HEK293 (cell line): ENCODE results near the gene FCMR.

ENCODE experiments used
- CTCF ChIA-PET: fragments of 350-600 bp; formaldehyde crosslinking; extraction: SDS; loops from one replicate; lab custom pipeline; 2021; ENCODE audit warnings: antibody characterized with exemption; lab: Yijun Ruan, JAX
- POLR2A ChIA-PET: fragments of 300-600 bp; formaldehyde crosslinking; extraction: SDS; loops from one replicate; lab custom pipeline; 2020; ENCODE audit warnings: antibody characterized with exemption, inconsistent platforms; lab: Yijun Ruan, JAX
- H3K27ac ChIP-seq: fragments of 200-500 bp; sonication (Bioruptor generic); 2 replicates; pipeline ENCODE4 v1.5.1; 2014; ENCODE audit warnings: low read depth, low read length, control low read depth, inconsistent platforms; ENCODE audit errors: extremely low read depth
- H3K36me3 ChIP-seq, 2 experiments: fragments of 200-500 bp in 1 of 2; sonication (Bioruptor generic) in 1 of 2; 1 replicate in 1 of 2; 2 replicates in 1 of 2; pipeline ENCODE4 v1.5.1; 2014 to 2017; ENCODE audit warnings: inconsistent platforms in 2 of 2, low read length in 2 of 2; ENCODE audit not compliant: control insufficient read depth in 2 of 2, insufficient read depth in 1 of 2
- H3K4me1 ChIP-seq: fragments of 200-500 bp; sonication (Bioruptor generic); 2 replicates; pipeline ENCODE4 v1.5.1; 2014; ENCODE audit warnings: mild to moderate bottlenecking, low read length, inconsistent platforms; ENCODE audit not compliant: control insufficient read depth, insufficient read depth
- H3K4me3 ChIP-seq: 2 replicates; pipeline ENCODE4 v1.5.1; 2011; ENCODE audit warnings: low read depth, mild to moderate bottlenecking, control low read depth, low read length, moderate library complexity
- H3K9me3 ChIP-seq: fragments of 200-500 bp; sonication (Bioruptor generic); 2 replicates; pipeline ENCODE4 v1.5.1; 2014; ENCODE audit warnings: low read depth, low read length, inconsistent platforms; ENCODE audit not compliant: control insufficient read depth, insufficient read depth
- GFI1B ChIP-seq: fragments of 450-650 bp; formaldehyde crosslinking; IDR thresholded peaks from 2 replicates; pipeline ENCODE4 v1.5.1; 2016; ENCODE audit warnings: missing biosample characterization, missing genetic modification characterization
- GLI4 ChIP-seq: fragments of 450-650 bp; formaldehyde crosslinking; IDR thresholded peaks from 2 replicates; pipeline ENCODE4 v1.5.1; 2016; ENCODE audit warnings: missing biosample characterization, missing genetic modification characterization
- INSM2 ChIP-seq: fragments of 450-650 bp; formaldehyde crosslinking; IDR thresholded peaks from 2 replicates; pipeline ENCODE4 v1.5.1; 2016; ENCODE audit warnings: missing biosample characterization, missing genetic modification characterization
- KLF1 ChIP-seq: fragments of 450-650 bp; formaldehyde crosslinking; IDR thresholded peaks from 2 replicates; pipeline ENCODE4 v1.5.1; 2016; ENCODE audit warnings: missing biosample characterization, missing genetic modification characterization
- MEIS1 ChIP-seq: sonication (generic); formaldehyde crosslinking; IDR thresholded peaks from 2 replicates; pipeline ENCODE4 v1.8.1; 2022; ENCODE audit warnings: missing genetic modification reagents, mild to moderate bottlenecking, borderline replicate concordance
- OSR2 ChIP-seq: fragments of 450-650 bp; formaldehyde crosslinking; IDR thresholded peaks from 2 replicates; pipeline ENCODE4 v1.5.1; 2016; ENCODE audit warnings: missing biosample characterization, missing genetic modification characterization
- OVOL3 ChIP-seq: fragments of 450-650 bp; formaldehyde crosslinking; IDR thresholded peaks from 2 replicates; pipeline ENCODE4 v1.5.1; 2016; ENCODE audit warnings: missing biosample characterization, missing genetic modification characterization
- PRDM4 ChIP-seq: fragments of 450-650 bp; formaldehyde crosslinking; IDR thresholded peaks from 2 replicates; pipeline ENCODE4 v1.5.1; 2017; ENCODE audit warnings: missing biosample characterization, missing genetic modification characterization
- RBAK ChIP-seq: fragments of 450-650 bp; formaldehyde crosslinking; IDR thresholded peaks from 2 replicates; pipeline ENCODE4 v1.5.1; 2016; ENCODE audit warnings: missing biosample characterization, missing genetic modification characterization
- SCRT2 ChIP-seq: fragments of 450-650 bp; formaldehyde crosslinking; IDR thresholded peaks from 2 replicates; pipeline ENCODE4 v1.5.1; 2016; ENCODE audit warnings: missing biosample characterization, missing genetic modification characterization
- WT1 ChIP-seq: fragments of 450-650 bp; formaldehyde crosslinking; IDR thresholded peaks from 2 replicates; pipeline ENCODE4 v1.5.1; 2016; ENCODE audit warnings: missing biosample characterization, missing genetic modification characterization
- ZBTB44 ChIP-seq: fragments of 450-650 bp; IDR thresholded peaks from 2 replicates; pipeline ENCODE4 v1.5.1; 2018; ENCODE audit warnings: missing biosample characterization, mild to moderate bottlenecking, missing genetic modification characterization
- ZBTB7A ChIP-seq: fragments of 450-650 bp; formaldehyde crosslinking; IDR thresholded peaks from 2 replicates; pipeline ENCODE4 v1.5.1; 2016; ENCODE audit warnings: low read depth, missing biosample characterization, missing genetic modification characterization
- ZFHX2 ChIP-seq: fragments of 450-650 bp; formaldehyde crosslinking; conservative IDR thresholded peaks from 2 replicates; pipeline ENCODE4 v1.5.1; 2016; ENCODE audit warnings: missing biosample characterization, missing genetic modification characterization
- ZNF148 ChIP-seq: fragments of 450-650 bp; formaldehyde crosslinking; IDR thresholded peaks from 2 replicates; pipeline ENCODE4 v1.5.0; 2017; ENCODE audit warnings: missing biosample characterization, missing genetic modification characterization, borderline replicate concordance
- ZNF157 ChIP-seq: fragments of 450-650 bp; formaldehyde crosslinking; IDR thresholded peaks from 2 replicates; pipeline ENCODE4 v1.5.1; 2016; ENCODE audit warnings: missing biosample characterization, missing genetic modification characterization
- ZNF184 ChIP-seq: fragments of 450-650 bp; IDR thresholded peaks from 2 replicates; pipeline ENCODE4 v1.5.1; 2018; ENCODE audit warnings: missing biosample characterization, mild to moderate bottlenecking, missing genetic modification characterization
- ZNF214 ChIP-seq: fragments of 450-650 bp; formaldehyde crosslinking; IDR thresholded peaks from 2 replicates; pipeline ENCODE4 v1.5.1; 2017; ENCODE audit warnings: missing biosample characterization, mild to moderate bottlenecking, missing genetic modification characterization, borderline replicate concordance
- ZNF221 ChIP-seq: fragments of 450-650 bp; formaldehyde crosslinking; IDR thresholded peaks from 2 replicates; pipeline ENCODE4 v1.5.1; 2017; ENCODE audit warnings: missing biosample characterization, missing genetic modification characterization, borderline replicate concordance
- ZNF24 ChIP-seq: fragments of 450-650 bp; formaldehyde crosslinking; IDR thresholded peaks from 2 replicates; pipeline ENCODE4 v1.5.1; 2016; ENCODE audit warnings: missing biosample characterization, missing genetic modification characterization
- ZNF394 ChIP-seq: fragments of 450-650 bp; formaldehyde crosslinking; IDR thresholded peaks from 2 replicates; pipeline ENCODE4 v1.5.1; 2016; ENCODE audit warnings: missing biosample characterization, missing genetic modification characterization, mild to moderate bottlenecking, moderate library complexity, borderline replicate concordance
- ZNF501 ChIP-seq: fragments of 450-650 bp; formaldehyde crosslinking; IDR thresholded peaks from 2 replicates; pipeline ENCODE4 v1.5.1; 2016; ENCODE audit warnings: missing biosample characterization, missing genetic modification characterization
- ZNF610 ChIP-seq: fragments of 450-650 bp; formaldehyde crosslinking; IDR thresholded peaks from 2 replicates; pipeline ENCODE4 v1.5.1; 2016; ENCODE audit warnings: missing biosample characterization, missing genetic modification characterization, borderline replicate concordance
- ZNF623 ChIP-seq: fragments of 450-650 bp; formaldehyde crosslinking; IDR thresholded peaks from 2 replicates; pipeline ENCODE4 v1.5.1; 2016; ENCODE audit warnings: missing biosample characterization, missing genetic modification characterization
- ZNF658 ChIP-seq: fragments of 450-650 bp; formaldehyde crosslinking; IDR thresholded peaks from 2 replicates; pipeline ENCODE4; 2016; ENCODE audit warnings: missing biosample characterization, missing genetic modification characterization
- ZNF747 ChIP-seq: fragments of 450-650 bp; formaldehyde crosslinking; IDR thresholded peaks from 2 replicates; pipeline ENCODE4 v1.5.1; 2016; ENCODE audit warnings: missing biosample characterization, missing genetic modification characterization
- ZNF768 ChIP-seq: fragments of 450-650 bp; formaldehyde crosslinking; IDR thresholded peaks from 2 replicates; pipeline ENCODE4 v1.5.1; 2018; ENCODE audit warnings: missing biosample characterization, mild to moderate bottlenecking, missing genetic modification characterization
- ZNF777 ChIP-seq: fragments of 450-650 bp; formaldehyde crosslinking; IDR thresholded peaks from 2 replicates; pipeline ENCODE4 v1.5.1; 2017; ENCODE audit warnings: missing biosample characterization, missing genetic modification characterization, borderline replicate concordance
- ZSCAN4 ChIP-seq: fragments of 450-650 bp; formaldehyde crosslinking; IDR thresholded peaks from 2 replicates; pipeline ENCODE4 v1.5.1; 2017; ENCODE audit warnings: missing biosample characterization, missing genetic modification characterization

FCMR gene

GRCh38 chr1:206909161-206909882 lies 12.4 kb downstream of the FCMR start:
- POLR2A ChIA-PET = interaction anchor here (0.6 to 1.4 kb wide), 6 partner anchors 16 to 1159 kb away, joined by 3 read pairs; partner anchors contain the start of gene NUCKS1
- no peak for TF ChIP-seq RBAK (tag by site-specific recombination)
- TF ChIP-seq ZNF214 = no peak
- peak; percentile 76 for TF ChIP-seq SCRT2
- TF ChIP-seq KLF1 (tag by site-specific recombination) = peak; percentile 97
- no peak for TF ChIP-seq ZBTB7A (tag by site-specific recombination)
- no peak for TF ChIP-seq ZNF623 (tag by site-specific recombination)
- no peak for TF ChIP-seq MEIS1 (CRISPR knock-in tag)
- no peak for TF ChIP-seq GLI4 (tag by site-specific recombination)
- no peak for TF ChIP-seq ZNF747
- no peak for TF ChIP-seq ZSCAN4
- no peak for TF ChIP-seq OVOL3 (tag by site-specific recombination)
- TF ChIP-seq ZNF157 (tag by site-specific recombination) = no peak
- TF ChIP-seq ZNF777 (tag by site-specific recombination) = no peak
- TF ChIP-seq PRDM4 (tag by site-specific recombination) = no peak
- TF ChIP-seq ZNF148 = no peak
- no peak for TF ChIP-seq GFI1B (tag by site-specific recombination)
- peak; percentile 67 for TF ChIP-seq ZFHX2 (tag by site-specific recombination)
- no peak for TF ChIP-seq ZNF768
- peak; percentile 76 for TF ChIP-seq WT1 (tag by site-specific recombination)
- no peak for TF ChIP-seq ZNF24
- TF ChIP-seq ZNF394 (tag by site-specific recombination) = peak; percentile 93
- no peak for TF ChIP-seq ZNF221 (tag by site-specific recombination)
- TF ChIP-seq ZNF501 (tag by site-specific recombination) = peak; percentile 79
- TF ChIP-seq ZNF184 (tag by site-specific recombination) = no peak
- no peak for TF ChIP-seq INSM2 (tag by site-specific recombination)
- TF ChIP-seq OSR2 (tag by site-specific recombination) = peak; percentile 41; the same call in 1 of the 2 replicates
- no peak for TF ChIP-seq ZBTB44
- TF ChIP-seq ZNF610 (tag by site-specific recombination) = no peak
- no peak for TF ChIP-seq ZNF658 (tag by site-specific recombination)

More at GRCh38 chr1:206909161-206909882, 12.4 kb downstream of the FCMR start:
- CTCF ChIA-PET = interaction anchor here (0.6 to 3.1 kb wide), 29 partner anchors 10 to 898 kb away, joined by 3 to 22 read pairs (median 5); partner anchors contain the start of genes IL20 and IL24
- H3K9me3 ChIP-seq = no peaks in the 10 kb centered on the region
- no peak overlapping the region; the same call in 1 of the 2 replicates for H3K27ac ChIP-seq
- H3K4me3 ChIP-seq = peak overlapping the region; percentile 45
- H3K36me3 ChIP-seq = no peaks in the 10 kb centered on the region
- H3K4me1 ChIP-seq = no peaks in the 10 kb centered on the region
